NCI-H1092 treated with DMSO at 0.1 percent for 48 hours (cell line): Measurements from ENCODE around the gene NUP210L.
"Not testable (repeated sequence)": the region's sequence is repeated elsewhere in the genome, so short reads cannot be mapped to it uniquely, and the experiment has no call there.

Source experiments
- DNase-seq: peaks from one replicate; lab custom pipeline; 2025; lab: John Stamatoyannopoulos, UW

The NUP210L gene

GRCh38 chr1:154170547-154171222 lies 15.8 kb upstream of the NUP210L start:
- DNase-seq, result no peak

DNA sequence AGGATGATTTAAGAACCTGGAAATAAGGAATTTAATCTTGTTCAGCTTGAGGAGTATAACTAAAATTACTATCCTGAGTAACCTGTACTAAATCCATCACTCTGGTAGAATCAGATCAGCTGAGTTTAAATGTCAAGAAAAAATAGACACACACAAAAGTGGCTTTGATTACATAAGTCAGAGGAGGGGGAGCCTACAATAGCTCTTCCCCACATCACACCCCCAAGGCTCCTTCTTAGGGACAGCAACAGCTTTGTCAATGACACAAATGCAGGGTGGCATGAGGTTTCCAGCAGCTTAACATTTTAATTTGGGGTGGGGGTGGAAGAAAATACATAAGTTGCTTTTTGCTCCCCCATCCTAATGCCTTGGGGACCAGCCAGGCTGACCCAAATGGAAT lies 12.6 kb upstream of the NUP210L start:
- DNase-seq, result no peak

GRCh38 chr1:154166207-154166606 lies 11.3 kb upstream of the NUP210L start:
- no peak for DNase-seq

DNA sequence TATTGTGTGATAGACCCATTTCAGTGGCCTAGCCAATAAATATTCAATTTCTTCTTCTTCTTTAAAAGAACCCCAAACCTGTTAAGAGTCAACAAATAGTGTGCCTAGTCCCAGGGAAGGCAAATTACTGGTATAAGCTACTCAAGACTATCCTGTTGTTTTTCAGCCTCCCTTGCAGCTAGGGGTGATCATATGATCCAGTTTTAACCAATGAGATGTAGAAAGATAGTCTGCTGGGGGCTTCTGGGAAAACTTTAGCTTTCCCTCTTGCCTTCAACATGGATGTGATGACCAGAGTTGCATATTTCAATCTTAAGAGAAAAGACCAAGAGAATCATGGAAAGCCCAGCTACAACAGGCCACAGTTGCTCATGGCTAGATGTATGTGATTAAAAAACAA lies 4.7 kb upstream of the NUP210L start:
- DNase-seq, result no peak

DNA sequence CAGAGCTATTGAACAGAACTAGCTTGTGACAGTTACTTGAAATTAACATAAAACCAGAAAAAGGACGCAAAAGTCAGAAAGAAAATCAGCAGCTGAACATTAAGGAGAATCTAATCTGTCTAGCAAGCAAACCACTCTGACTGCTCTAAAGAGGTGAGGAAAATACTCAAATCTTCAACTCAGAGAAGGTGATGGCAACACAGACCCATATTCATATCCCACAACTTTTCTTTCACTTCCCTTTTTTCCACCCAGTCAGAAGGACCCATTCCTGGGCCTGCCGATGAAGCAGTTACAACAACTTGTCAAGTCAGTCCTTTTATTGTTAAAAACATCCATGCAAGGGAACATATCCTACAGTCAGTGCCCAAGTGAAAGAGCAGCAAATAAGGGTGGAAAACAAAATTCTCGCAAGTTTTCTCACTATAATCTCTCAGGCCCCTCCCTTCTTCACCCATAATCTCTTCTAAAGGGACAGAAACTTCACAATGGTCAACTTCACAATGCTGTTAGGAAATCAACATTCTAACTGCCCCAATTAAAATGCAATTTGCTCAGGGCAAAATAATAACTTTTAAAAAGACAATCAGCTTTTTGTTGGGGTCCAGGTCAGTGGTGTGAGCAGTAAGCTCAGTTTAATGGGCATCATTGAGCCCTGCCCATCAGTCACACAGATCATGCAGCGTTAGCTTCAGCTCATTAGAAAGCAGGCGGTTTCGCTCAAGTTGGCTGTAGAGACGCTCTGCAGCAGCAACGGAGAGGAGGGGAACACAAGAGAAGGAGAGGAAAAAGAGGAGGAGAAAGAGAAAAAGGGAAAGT lies 3.6 kb upstream of the NUP210L start:
- no peak for DNase-seq

- DNase-seq, result no peak
Measured at GRCh38 chr1:154157520-154158306, 2.8 kb upstream of the NUP210L start.

DNA sequence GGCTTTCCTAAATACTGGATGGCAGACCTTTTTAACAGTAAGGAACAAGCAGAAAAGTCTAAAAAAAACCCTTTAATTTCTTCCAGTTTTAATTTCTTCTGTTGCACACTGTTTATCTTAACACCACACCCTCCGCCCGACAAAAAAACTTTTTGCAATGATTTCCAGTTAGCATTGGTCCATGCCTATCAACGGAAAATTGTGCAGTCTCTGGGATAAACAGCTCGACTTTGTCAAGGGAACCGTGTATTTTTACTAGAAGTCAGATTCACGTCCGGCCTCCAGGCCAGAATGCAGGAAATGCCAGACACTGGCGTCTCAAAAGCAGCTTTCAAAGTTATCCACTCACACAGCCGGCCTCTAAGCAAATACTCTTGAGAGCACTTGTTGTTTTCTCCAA lies 378 bp upstream of the NUP210L start:
- no peak for DNase-seq

GRCh38 chr1:154154053-154154452 lies 820 bp downstream of the NUP210L start:
- DNase-seq, result no peak

- DNase-seq, result no peak
Measured at GRCh38 chr1:154151311-154151710, 3.6 kb downstream of the NUP210L start.

- no peak for DNase-seq
Measured at GRCh38 chr1:154148807-154149206, 6.1 kb downstream of the NUP210L start.

DNA sequence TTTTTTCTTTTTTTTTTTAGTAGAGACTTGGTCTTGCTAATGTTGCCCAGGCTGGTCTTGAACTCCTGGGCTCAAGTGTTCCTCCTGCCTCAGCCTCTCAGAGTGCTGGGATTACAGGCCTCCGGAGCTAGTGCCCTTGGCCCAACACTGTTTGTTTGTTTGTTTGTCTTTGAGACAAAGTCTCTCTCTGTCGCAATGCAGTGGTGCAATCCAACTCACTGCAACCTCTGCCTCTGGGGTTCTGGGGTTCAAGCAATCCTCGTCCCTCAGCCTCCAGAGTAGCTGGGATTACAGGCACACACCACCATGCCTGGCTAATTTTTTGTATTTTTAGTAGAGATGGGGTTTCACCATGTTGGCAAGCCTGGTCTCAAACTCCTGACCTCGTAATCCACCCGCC lies 7.4 kb downstream of the NUP210L start:
- DNase-seq, result not testable (repeated sequence)

- no peak for DNase-seq
Measured at GRCh38 chr1:154145986-154146385, 8.9 kb downstream of the NUP210L start.

- no peak for DNase-seq
Measured at GRCh38 chr1:154142358-154142757, 12.5 kb downstream of the NUP210L start.

- no peak for DNase-seq
Measured at GRCh38 chr1:154141240-154141639, 13.6 kb downstream of the NUP210L start.

DNA sequence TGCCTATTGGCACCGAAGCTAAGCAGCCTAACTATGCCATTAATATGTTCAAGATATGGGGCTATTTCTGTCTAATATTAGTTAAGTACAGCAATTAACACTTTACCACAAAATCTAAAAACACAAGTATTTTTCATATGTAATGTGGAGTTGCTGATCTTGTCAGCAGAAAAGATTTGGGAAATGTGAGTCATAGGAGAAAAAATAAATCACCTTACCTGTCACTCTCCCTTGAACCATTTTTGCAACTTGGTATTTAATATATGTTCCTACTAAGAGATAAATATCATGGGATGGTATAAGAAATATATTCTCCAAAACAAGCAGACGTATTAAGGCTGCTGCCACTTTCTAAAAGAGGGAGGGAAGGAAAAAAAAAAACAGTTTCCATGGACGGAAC lies 17.0 kb downstream of the NUP210L start:
- DNase-seq, result no peak

GRCh38 chr1:154133256-154133655 lies 21.6 kb downstream of the NUP210L start:
- no peak for DNase-seq

DNA sequence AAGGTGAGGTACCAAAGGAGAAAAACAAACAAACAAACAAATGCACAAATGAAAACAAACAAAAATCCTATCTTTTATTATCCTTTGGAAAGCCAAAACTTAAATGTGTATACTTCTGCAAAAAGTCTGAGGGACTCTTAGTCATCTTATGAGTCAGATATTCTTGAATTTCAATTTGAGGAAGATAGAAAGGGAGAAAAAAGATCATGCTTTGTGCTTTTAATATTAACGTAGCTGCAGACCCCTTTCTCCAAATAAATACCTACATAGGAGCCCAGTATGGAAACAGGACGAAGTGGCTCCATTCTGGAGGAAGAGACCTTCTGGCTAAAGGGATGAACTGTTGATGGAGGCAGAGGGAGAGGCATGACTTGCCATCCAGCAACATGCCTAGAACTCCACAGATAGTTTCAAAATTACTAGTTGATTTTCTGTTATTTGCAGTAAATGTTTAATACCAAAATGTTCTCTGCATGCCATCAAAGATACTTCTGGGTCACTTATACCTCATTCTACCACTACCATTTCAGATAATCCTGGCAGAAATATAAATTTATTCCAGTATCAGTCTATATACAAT lies 25.4 kb downstream of the NUP210L start:
- DNase-seq, result no peak

DNA sequence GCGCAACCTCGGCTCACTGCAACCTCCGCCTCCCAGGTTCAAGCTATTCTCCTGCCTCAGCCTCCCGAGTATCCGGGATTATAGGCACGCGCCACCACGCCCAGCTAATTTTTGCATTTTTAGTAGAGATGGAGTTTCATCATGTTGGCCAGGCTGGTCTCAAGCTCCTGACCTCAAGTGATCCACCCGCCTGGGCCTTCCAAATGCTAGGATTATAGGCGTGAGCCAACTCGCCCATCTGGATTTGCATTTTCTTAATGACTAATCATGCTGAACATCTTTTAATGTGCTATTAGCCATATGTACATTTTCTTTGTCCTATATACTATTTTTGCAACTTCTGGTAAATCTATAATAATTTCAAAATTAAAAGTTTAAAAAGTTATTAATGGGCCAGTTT lies 31.7 kb downstream of the NUP210L start:
- DNase-seq, result not testable (repeated sequence)

DNA sequence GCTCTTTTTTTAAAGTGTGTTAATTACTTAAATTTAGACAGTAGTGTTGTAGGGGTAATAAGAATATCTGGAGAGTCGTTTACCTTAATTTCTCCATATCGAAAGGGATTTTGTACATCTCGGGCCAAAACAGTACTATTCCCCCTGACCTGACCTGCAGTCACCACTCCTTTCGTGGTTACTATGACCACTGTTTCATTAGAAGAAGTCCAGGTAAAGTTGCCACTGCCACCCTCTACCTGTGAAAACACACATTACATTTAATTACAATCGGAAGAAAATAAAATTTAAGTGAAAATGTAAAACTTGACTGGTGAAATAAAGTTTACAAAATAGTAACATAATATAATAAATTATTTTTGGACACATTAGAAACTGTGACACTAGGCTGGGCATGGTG lies 37.2 kb downstream of the NUP210L start:
- no peak for DNase-seq

DNA sequence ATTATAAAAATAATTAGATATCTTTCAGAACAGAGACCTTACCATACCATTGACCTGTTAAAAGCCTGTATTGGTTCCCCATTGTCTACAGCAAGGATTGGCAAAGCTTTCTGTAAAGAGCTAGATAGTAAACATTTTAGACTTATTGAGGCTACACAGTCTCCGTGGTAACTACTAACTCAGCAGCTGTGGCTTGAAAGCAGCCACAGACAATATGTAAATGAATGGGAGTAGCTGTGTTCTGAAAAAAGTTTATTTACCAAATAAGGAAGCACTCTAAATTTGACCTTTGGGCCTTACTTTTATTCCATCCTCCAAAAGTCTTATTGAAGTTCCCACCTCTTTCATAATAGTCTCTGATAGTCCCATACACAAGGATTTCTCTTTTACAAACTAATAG lies 39.7 kb downstream of the NUP210L start:
- DNase-seq, result no peak

DNA sequence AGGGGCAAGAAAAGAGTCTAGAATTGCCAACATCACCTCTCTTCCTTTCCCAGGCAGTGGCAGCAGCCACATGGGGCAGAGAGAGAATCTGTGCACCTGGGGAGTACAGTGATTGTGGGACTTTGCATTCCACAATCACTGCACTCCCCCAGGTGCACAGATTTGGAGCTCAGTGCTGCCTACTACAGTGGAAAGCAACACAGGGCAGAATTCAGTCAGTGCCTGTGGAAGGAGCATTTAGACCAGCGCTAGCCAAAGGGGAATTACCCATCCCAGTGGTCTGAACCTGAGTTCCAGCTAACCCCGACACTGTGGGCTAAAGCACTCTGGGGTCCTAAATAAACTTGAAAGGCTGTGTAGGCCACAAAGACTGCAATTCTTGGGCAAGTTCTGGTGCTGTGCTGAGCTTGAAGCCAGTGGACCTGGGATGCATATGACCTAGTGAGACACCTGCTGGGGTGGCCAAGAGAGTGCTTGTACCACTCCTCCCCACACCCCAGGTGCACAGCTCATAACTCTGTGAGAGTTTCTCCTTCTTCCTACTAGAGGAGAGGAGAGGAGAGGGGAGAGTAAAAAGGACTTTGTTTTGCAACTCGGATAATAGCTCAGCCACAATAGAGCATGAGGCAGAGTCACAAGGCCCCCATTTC lies 50.3 kb downstream of the NUP210L start:
- DNase-seq, result no peak

DNA sequence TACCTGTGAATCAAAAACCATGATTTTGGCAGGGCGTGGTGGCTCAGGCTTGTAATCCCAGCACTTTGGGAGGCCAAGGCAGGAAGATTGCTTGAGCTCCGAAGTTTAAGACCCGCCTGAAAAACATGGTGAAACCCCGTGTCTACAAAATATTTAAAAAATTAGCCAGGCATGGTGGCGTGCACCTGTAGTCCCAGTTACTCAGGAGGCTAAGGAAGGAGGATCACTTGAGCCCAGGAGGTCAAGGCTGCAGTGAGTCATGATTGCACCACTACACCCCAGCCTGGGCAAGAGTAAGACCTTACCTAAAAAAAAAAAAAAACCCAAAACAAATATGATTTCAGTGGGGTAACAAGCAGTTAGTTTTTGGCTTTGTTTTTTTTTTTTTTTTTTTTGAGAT lies 54.7 kb downstream of the NUP210L start:
- DNase-seq, result not testable (repeated sequence)
